Ecto neural progenitor cell (in vitro differentiated cells): ENCODE results near the gene FAM13A.
"Not testable (repeated sequence)": the region's sequence is repeated elsewhere in the genome, so short reads cannot be mapped to it uniquely, and the experiment has no call there.

Experiments
- DNase-seq: peaks from one replicate; pipeline ENCODE4 v3.0.0-alpha.2; 2018; ENCODE audit warnings: low spot score

The FAM13A gene

DNA sequence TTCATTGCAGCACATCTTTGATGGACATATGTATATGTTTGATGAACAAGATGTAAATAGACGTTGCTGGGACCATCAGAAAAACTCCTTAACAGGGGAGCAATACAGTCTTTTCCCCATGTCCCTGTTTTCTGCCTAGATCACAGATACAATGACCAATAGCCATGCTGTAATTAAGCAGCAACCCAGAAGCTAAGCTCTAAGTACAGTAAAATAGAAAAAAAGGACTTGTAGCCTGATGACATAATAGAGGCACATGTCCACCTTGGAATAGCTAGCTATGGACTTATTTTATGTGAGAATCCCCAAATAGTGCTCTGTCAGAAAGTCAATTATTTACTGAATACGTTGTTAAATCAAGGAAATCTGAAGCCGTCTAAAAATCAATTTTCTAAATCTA, 14.9 kb downstream of the FAM13A start:
- DNase-seq, result no peak

DNA sequence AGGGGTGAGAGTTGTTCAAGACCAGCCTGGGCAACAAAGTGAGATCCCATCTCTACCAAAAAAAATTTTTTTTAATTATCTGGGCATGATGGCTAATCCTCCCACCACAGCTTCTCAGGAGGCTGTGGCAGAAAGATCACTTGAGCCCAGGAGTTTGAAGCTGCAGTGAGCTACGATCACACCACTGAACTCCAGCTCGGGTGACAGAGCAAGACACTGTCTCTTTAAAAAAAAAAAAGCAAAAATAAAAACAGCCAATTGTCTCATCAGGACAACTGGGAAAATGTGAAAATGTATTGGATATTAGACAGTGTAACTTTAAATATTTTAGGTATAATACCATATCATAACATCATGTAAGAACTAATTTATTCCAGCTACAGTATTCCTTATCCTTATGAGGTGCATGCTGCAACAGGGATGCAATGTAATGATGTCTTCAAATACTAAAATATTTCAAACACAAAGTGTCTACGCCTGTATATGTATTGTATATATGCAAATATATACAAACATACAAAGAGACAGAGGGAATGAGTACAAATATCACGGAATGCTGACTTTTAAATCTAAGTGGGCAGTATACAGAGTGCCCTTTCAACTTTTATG, 17.2 kb downstream of the FAM13A start:
- no peak for DNase-seq

DNA sequence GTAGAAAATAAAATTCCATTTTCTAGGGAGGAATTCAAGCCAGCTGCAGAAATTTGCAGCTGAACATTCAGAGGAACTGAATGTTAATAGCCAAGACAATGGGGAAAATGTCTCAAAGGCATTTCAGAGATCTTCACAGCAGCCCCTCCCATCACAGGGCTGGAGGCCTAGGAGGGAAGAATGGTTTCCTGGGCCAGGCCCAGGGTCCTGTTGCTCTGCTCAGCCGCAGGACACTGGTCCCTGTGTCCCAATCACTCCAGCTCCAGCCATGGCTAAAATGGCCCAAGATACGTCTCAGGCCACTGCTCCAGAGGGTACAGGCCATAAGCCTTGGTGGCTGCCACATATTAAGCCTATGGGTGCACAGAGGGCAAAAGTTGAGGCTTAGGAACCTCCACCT, 20.4 kb downstream of the FAM13A start:
- no peak for DNase-seq

DNA sequence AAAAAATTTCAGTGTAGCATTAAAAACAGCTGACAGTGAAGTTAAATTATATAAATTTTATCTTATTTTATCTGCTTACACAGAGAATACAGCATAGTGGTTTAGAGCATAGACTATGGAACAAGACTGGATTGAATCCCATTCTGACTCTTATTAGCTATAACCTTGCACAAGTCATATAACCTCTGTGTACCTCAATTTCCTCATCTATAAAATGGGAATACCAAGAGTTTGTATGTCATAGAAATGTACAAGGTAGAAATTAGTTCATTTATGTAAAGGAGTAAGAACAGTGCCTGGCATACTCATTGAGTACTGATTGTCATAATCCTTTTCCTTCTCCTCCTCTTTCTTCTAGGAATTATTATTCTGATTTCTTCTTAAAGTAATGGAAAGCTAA, 25.7 kb downstream of the FAM13A start:
- no peak for DNase-seq

DNA sequence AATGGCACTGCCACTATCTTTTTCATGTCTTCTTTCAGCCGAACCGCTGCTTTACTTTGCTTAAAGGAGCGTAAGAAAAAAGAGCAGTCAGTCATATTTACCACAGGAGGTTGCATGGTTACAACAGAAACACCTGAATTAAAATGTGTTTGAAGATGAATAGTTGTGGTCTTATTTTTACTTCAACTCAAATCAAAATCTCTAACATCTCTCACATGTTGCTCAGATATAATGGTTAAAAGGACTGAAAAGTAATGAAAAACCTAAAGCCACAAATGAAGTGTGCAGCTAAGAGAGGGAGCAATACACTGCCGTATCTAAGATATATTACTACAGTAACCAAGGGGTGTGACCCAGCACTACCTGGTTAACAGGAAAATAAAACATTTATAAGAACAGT, 27.4 kb downstream of the FAM13A start:
- no peak for DNase-seq

GRCh38 chr4:89026542-89026941, 30.4 kb downstream of the FAM13A start:
- DNase-seq, result no peak

GRCh38 chr4:89024051-89024675, 32.8 kb downstream of the FAM13A start:
- DNase-seq, result no peak

- DNase-seq, result no peak
Observed at GRCh38 chr4:89023140-89023539, 33.8 kb downstream of the FAM13A start.

- no peak for DNase-seq
Observed at GRCh38 chr4:89022426-89023128, 34.4 kb downstream of the FAM13A start.

DNA sequence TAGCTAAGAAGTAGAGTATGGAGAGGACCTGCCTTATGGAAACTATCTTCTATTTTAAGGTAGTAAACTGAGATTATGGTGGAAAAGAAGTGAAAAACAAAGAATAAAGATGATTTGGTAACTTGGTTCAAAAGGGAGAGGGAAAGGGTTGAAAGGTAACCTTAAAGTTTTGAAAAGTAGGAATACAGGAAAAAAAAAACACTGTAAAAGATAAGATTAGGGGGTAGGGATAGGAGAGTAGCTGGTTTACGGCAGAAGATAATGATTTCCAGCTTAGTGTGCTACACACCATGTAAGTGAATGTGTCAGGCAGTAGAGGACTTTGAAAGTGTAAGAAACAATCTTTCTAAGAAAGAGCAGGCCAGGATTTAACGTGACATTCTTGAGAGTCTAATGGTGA, 35.3 kb downstream of the FAM13A start:
- DNase-seq, result no peak

DNA sequence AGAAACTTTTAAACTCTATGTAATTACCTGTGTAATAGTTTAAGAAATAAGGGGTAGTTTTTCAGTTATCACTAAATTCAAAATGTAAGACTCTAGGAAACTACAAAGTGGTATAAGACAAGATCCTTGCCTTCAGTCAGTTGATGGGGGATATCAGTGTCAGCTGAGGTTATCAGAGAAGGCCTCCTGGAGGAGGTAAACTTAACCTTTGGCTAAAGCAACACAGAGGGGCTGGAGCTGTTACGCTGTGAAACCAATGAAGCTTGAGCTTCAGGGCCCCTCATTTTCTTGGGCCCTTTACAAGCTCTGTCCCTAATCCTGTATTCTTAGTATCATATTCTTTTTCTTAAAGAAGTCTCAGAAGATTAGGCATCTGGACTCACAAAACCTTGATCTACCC, 35.9 kb downstream of the FAM13A start:
- DNase-seq, result no peak

GRCh38 chr4:89014897-89015296, 42.1 kb downstream of the FAM13A start:
- DNase-seq, result not testable (repeated sequence)

DNA sequence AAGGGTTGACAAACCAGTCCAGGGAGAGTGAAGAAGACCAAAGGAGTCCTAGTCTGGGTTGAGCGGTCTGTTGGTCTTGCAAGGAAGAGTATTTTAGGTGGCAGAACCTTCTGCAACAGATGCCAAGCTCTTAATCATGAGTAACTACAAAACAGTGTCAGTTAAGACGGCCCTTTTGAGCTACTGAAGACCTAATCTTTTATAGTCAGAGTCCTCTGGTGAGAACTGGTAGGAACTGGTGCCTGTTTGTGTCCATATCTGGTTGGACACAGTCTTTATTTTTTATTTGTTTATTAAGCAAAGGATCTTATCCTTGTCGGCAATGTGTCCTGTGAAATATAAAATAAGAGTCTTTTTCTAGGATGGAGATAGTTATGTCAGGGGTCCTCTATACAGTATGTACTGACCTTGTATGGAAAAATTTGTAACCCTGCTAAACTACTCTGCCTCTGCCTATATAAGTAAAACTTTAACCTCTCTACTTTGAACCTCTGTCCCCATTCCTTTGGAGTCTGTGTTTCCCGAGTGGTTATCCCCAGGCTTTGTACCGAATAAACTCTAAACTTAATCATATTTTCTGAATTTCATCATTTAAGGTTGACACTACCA, 47.1 kb downstream of the FAM13A start:
- DNase-seq, result no peak

DNA sequence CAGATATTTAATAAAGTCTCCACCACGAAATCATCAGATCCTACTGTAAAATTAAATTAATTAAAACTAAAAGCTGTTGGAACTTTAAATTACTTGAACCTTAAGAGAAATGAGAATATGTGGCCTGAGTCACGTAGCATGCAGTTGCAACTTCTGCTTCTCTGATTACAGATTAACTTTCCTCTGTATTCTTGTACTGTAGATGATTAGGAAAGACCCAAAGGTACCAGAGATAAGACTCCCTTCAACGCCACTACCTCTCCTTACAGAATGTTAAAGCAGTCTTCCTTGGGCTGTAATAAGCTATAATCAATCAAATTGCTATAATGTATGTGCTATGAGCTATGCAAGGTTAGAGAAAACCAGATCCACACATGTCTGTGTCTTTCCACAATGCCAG, 47.9 kb downstream of the FAM13A start:
- DNase-seq, result no peak

DNA sequence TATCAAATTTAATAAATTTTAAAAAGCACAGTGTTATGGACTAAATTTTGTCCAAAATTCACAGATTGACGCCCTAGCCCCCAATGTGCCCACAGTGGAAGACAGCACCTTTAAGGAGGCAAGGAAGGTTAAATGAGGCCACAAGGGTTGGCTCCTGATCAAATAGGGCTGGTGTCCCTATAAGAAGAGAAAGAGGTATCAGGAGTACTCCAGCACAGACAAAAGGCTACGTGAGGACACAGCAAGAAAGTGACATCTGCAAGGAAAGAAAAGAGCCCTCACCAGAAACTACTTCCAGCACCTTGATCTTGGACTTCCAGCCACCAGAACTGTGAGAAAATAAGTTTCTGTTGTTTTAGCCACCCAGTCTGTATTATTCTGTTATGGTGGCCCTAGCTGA, 48.8 kb downstream of the FAM13A start:
- no peak for DNase-seq

DNA sequence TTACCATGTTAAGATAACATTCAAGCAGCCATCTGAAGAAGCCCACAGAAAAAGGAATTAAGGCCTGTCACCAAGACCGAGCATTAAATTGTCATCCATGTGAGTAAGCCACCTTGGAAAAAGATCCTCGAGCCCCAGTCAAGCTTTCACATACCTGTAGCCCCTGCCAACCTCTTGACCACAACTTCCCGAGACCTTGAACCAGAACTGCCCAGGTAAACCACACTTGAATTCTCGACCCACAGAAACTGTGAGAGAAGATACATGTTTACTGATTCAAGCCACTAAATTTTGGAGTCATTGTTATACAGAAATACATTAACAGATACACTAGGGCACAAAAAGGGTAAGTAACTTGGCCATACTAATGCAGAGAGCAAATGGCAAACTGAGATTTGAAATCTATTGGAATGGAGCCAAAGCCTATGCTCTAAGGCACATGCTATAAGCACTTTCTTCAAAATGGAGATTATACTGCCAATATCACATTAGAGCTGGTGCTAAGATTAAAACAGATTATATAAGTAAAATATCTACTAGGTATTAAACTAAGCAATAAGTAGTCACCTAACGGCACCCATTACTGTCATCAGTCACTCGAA, 49.5 kb downstream of the FAM13A start:
- DNase-seq, result no peak

GRCh38 chr4:89006307-89006706, 50.7 kb downstream of the FAM13A start:
- DNase-seq, result no peak

GRCh38 chr4:89005066-89005465, 51.9 kb downstream of the FAM13A start:
- DNase-seq, result not testable (repeated sequence)

DNA sequence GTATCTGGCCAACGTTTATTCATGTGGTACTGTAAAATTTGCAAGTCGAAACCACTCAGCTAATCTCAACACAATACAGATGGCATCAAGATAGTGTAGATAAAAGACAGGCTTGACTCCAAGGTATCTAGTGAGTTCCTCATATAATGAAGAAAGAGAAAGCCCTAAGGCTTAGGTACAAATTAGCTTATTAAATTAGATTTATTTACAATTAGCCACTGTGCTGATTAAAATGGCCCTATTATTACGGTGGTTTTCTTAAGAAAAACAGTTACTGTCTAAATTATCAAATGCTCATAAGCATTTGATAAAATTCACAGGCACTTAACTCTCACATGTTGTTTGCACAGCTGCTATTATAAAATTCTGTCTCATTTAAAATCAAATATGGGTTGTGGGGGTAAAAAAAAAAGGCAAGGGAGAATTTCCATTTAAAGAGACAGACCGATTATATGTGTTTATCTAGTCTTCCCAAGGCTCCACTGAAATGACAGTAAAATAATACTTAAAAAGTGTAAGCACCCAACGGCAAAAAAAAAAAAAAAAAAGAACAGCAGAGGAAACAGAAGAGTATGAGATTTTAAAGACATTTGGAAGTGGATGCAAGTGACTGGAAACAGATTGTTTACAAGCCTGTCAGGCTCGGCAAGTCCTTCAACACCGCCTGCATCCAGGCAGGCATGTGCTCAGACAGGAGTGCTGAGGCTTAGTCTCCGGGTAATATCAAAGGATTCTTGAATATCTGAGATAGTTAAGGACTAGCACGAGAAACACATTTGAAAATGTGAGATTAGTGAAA, 55.1 kb downstream of the FAM13A start:
- no peak for DNase-seq

- no peak for DNase-seq
Observed at GRCh38 chr4:89000844-89001360, 56.1 kb downstream of the FAM13A start.

DNA sequence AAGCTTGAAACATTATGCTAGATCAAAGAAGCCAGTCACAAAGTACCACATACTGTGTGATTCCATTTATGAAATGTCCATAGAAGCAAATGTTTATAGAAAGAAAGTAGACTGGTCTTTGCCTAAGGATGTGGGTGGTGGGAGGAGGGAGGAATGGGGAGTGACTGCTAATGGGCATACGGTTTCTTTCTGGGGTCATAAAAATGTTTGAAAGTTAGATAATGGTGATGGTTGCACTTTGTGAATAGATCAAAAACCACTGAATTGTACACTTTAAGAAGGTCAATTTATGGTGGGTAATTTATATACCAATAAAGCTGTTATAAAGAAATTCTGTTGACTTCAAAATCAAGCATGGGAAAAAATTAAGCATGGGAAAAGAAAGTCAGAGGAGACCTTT, 56.6 kb downstream of the FAM13A start:
- DNase-seq, result no peak
